ENCODE results near the gene FGFBP3. TPM values are rescaled to one million over a fixed set of nuclear protein-coding genes. Genes with fewer than 3 reads are reported as not detected.

The FGFBP3 gene
- total RNA-seq, 6 experiments from 2014 or later: 0.10 to 0.55 (median 0.20) TPM; not detected in 1

DNA sequence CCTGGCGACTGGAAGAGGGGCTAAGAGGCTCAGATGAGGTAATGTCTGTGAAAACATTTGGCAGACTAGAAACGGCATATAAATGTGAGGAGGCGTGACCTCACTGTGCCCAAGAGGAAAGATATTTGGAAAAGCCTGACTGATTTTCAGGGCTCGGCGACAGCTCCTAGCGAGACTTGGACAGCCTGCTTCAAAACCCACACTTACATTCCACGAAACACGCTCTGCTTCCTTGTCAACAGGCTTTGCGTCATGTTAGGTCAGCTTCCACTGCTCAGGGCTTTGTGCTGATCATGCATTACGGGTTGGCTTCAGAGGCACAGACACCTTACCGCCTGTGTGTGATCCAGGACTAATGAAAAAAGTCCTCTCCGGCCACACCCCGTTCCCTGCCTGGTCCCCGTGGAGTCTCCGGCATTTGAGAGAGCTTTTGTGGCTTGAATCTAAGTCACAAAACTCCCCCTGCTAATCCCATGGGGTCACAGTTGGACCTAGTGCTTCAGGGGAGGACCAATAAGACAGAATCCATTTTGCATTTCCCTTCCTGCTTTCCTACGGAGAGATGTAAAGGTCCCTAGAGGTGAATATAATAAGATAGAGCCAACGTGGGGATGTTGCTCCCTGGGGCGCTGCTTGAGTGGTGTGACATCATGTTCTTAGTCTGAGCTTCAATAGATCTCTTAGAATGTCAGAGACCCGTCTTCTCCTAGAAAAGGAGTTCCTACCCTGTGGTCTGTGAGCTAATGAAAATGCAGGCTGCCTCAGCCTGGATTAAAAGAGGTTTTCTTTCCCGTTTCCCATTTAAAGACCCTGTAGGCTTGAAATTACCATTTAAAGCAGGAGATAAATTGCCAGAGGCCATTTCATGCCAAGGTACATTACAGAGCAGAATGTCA, 25.5 kb downstream of the FGFBP3 start:
- peak; percentile 56 to 80 (median 70) for ATAC-seq
- H3K9me3 ChIP-seq: no peaks in the 10 kb centered on the region
- intact Hi-C loops (cut with DNase I): no loop called here
- TF ChIP-seq CTCF (IDR thresholded peaks at IDR 0.05) (no peak), POLR2A (IDR thresholded peaks at IDR 0.05) (no peak)
- H3K36me3 ChIP-seq: no peaks in the 10 kb centered on the region
- no peak overlapping the region for H3K4me3 ChIP-seq
- WGBS (ENCODE audit: insufficient coverage, low coverage, low lambda C conversion rate, missing lambda C conversion rate): 42% methylated on average over 12 of the region's 20 CpGs
- no peak overlapping the region for H3K27ac ChIP-seq
- H3K27me3 ChIP-seq: no peaks in the 10 kb centered on the region
- H3K4me1 ChIP-seq: peaks cover 0 to 10% (median 5%) of the 10 kb centered on the region in 4 donors
- no peak for DNase-seq

- 42% methylated on average over 3 of the region's 3 CpGs for WGBS (ENCODE audit: insufficient coverage, low coverage, low lambda C conversion rate, missing lambda C conversion rate)
- intact Hi-C loops (cut with DNase I): no loop called here
- ATAC-seq: no peak
Measured at GRCh38 chr10:91880310-91880709, 29.0 kb downstream of the FGFBP3 start.

GRCh38 chr10:91879515-91880170, 29.6 kb downstream of the FGFBP3 start:
- H3K4me1 ChIP-seq: no peaks in the 10 kb centered on the region
- intact Hi-C loops (cut with DNase I): no loop called here
- DNase-seq: no peak
- ATAC-seq: no peak
- H3K27me3 ChIP-seq: no peaks in the 10 kb centered on the region
- no peak overlapping the region for H3K4me3 ChIP-seq
- 27% methylated on average over 7 of the region's 7 CpGs for WGBS (ENCODE audit: insufficient coverage, low coverage, low lambda C conversion rate, missing lambda C conversion rate)
- H3K27ac ChIP-seq: no peak overlapping the region
- TF ChIP-seq POLR2A (IDR thresholded peaks at IDR 0.05) (no peak), CTCF (IDR thresholded peaks at IDR 0.05) (no peak)
- no peaks in the 10 kb centered on the region for H3K9me3 ChIP-seq
- no peaks in the 10 kb centered on the region for H3K36me3 ChIP-seq

More at GRCh38 chr10:91880310-91880709, 29.0 kb downstream of the FGFBP3 start:
- no peak for TF ChIP-seq CTCF (IDR thresholded peaks at IDR 0.05)
- no peak for TF ChIP-seq POLR2A (IDR thresholded peaks at IDR 0.05)
- Histone ChIP-seq H3K27ac (no peak overlapping the region), H3K27me3 (no peaks in the 10 kb centered on the region), H3K36me3 (no peaks in the 10 kb centered on the region), H3K9me3 (no peaks in the 10 kb centered on the region), H3K4me1 (no peaks in the 10 kb centered on the region), H3K4me3 (no peak overlapping the region)
- DNase-seq: no peak

GRCh38 chr10:91875779-91876178, 33.5 kb downstream of the FGFBP3 start:
- Histone ChIP-seq H3K27me3 (no peaks in the 10 kb centered on the region), H3K4me3 (no peak overlapping the region), H3K9me3 (no peaks in the 10 kb centered on the region), H3K27ac (no peak overlapping the region), H3K36me3 (no peaks in the 10 kb centered on the region), H3K4me1 (no peaks in the 10 kb centered on the region)
- no peak for TF ChIP-seq CTCF (IDR thresholded peaks at IDR 0.05)
- TF ChIP-seq POLR2A (IDR thresholded peaks at IDR 0.05): no peak
- DNase-seq: no peak
- intact Hi-C loops (cut with DNase I): no loop called here
- no peak for ATAC-seq
- 75% methylated on average over 1 of the region's 1 CpG for WGBS (ENCODE audit: insufficient coverage, low coverage, low lambda C conversion rate, missing lambda C conversion rate)
